Measurements from ENCODE around the gene BRINP1.

The BRINP1 gene

DNA sequence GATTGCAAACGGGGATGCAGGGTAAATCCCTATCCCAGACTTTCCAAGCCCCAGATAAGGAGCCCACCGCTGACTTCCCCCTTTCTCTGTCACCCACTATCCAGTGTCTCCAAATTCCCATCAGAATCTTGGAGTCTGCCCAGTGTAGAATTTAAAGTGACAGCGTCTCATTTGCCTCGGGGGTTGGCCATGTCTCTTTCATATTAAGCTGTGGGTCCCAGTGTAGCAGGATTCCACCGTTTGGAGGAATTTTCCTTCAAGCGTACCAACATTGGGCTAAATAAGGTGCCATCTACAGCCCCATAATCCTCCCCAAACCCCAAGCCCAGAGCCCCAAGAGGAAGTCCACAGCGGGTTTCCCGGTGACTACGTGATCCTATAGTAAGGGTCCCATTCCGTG, 1.1 kb downstream of the BRINP1 start:
- H3K9me3 ChIP-seq (ENCODE audit: low read length): no peaks in the 10 kb centered on the region
- no peak overlapping the region for H2AFZ ChIP-seq (ENCODE audit: low read depth, low read length)
- peaks cover 4% of the 10 kb centered on the region for H3K4me1 ChIP-seq (ENCODE audit: insufficient read depth, low read length)
- H3K36me3 ChIP-seq (ENCODE audit: insufficient read depth, low read length): no peaks in the 10 kb centered on the region
- H3K4me3 ChIP-seq (ENCODE audit: low read length): peak overlapping the region; percentile 34
- peaks cover 45% of the 10 kb centered on the region for H3K27me3 ChIP-seq (ENCODE audit: insufficient read depth, low read length)

GRCh38 chr9:119367683-119368075, 1.6 kb downstream of the BRINP1 start:
- Histone ChIP-seq H3K4me1 (ENCODE audit: insufficient read depth, low read length) (peaks cover 4% of the 10 kb centered on the region), H3K27me3 (ENCODE audit: insufficient read depth, low read length) (peaks cover 45% of the 10 kb centered on the region), H3K9me3 (ENCODE audit: low read length) (no peaks in the 10 kb centered on the region), H3K4me3 (ENCODE audit: low read length) (no peak overlapping the region), H2AFZ (ENCODE audit: low read depth, low read length) (no peak overlapping the region), H3K36me3 (ENCODE audit: insufficient read depth, low read length) (no peaks in the 10 kb centered on the region)

GRCh38 chr9:119366909-119367682, 2.1 kb downstream of the BRINP1 start:
- no peak overlapping the region for H3K4me3 ChIP-seq (ENCODE audit: low read length)
- no peaks in the 10 kb centered on the region for H3K36me3 ChIP-seq (ENCODE audit: insufficient read depth, low read length)
- peaks cover 4% of the 10 kb centered on the region for H3K4me1 ChIP-seq (ENCODE audit: insufficient read depth, low read length)
- H2AFZ ChIP-seq (ENCODE audit: low read depth, low read length): no peak overlapping the region
- peaks cover 45% of the 10 kb centered on the region for H3K27me3 ChIP-seq (ENCODE audit: insufficient read depth, low read length)
- no peaks in the 10 kb centered on the region for H3K9me3 ChIP-seq (ENCODE audit: low read length)

DNA sequence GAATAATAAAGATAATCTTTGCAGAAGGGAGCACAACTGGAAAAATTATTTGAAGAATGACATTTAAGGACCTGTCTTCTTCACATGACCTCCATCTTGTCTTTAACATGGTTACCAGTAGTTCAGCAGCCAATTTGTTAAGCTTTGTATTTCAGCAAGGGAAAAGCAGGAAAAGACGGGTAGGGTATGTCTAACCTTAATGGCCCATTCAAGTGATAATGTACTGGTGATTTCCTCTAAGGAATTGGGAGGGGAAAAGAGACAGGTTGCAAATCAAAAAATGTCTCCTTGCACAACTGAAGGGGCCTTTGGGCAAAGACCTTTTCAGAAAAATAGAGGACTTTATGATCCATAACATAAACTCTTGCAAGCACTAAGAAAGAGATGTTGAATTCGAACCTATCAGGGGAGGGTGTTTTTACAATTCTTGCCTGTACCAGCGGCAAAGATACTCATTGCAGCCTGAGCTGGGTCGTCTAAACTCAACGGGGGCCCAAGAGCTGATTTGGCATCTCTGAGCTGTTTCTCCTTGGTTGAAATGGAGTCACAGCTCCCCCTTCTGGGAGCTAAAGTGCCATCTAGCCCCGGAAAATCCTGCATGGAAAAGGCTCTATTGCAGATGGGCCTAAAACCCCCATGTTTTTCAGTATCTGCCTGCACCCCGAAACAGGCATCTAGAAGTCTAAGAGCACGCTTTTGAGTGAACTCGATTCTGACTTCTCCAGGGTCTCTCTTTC, 3.8 kb downstream of the BRINP1 start:
- Histone ChIP-seq H3K9me3 (ENCODE audit: low read length) (no peaks in the 10 kb centered on the region), H3K27me3 (ENCODE audit: insufficient read depth, low read length) (peaks cover 38% of the 10 kb centered on the region)

DNA sequence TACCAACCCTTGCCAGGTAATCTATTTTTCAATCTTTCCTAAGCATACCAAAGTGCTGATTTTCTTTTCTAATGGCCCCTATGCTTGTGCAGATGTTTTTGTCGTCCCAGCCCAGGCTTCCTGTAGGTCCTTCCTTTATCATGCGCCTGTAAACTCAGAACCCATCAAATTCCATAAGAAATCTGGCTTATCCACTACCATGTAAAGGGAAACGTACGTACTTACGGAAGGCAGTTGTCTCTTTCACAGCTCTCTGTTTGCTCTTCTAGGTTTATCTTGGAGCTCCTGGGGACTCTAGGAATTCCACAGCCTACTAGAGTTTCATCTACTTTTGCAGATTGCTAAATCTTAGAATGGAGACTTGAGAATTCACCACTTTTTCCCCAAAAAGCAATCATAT, 9.0 kb downstream of the BRINP1 start:
- Histone ChIP-seq H3K9me3 (ENCODE audit: low read length) (no peaks in the 10 kb centered on the region), H3K4me3 (ENCODE audit: low read length) (no peak overlapping the region), H3K4me1 (ENCODE audit: insufficient read depth, low read length) (no peaks in the 10 kb centered on the region), H3K36me3 (ENCODE audit: insufficient read depth, low read length) (no peaks in the 10 kb centered on the region), H2AFZ (ENCODE audit: low read depth, low read length) (no peak overlapping the region), H3K27me3 (ENCODE audit: insufficient read depth, low read length) (no peaks in the 10 kb centered on the region)

More for the DNA sequence above, 3.8 kb downstream of the BRINP1 start:
- peaks cover 4% of the 10 kb centered on the region for H3K4me1 ChIP-seq (ENCODE audit: insufficient read depth, low read length)
- H3K36me3 ChIP-seq (ENCODE audit: insufficient read depth, low read length): no peaks in the 10 kb centered on the region
- no peak overlapping the region for H2AFZ ChIP-seq (ENCODE audit: low read depth, low read length)
- no peak overlapping the region for H3K4me3 ChIP-seq (ENCODE audit: low read length)

- Histone ChIP-seq H3K4me1 (ENCODE audit: insufficient read depth, low read length) (no peaks in the 10 kb centered on the region), H3K36me3 (ENCODE audit: insufficient read depth, low read length) (no peaks in the 10 kb centered on the region), H3K27me3 (ENCODE audit: insufficient read depth, low read length) (no peaks in the 10 kb centered on the region), H3K4me3 (ENCODE audit: low read length) (no peak overlapping the region), H3K9me3 (ENCODE audit: low read length) (no peaks in the 10 kb centered on the region), H2AFZ (ENCODE audit: low read depth, low read length) (no peak overlapping the region)
Observed at GRCh38 chr9:119357336-119358096, 11.7 kb downstream of the BRINP1 start.

DNA sequence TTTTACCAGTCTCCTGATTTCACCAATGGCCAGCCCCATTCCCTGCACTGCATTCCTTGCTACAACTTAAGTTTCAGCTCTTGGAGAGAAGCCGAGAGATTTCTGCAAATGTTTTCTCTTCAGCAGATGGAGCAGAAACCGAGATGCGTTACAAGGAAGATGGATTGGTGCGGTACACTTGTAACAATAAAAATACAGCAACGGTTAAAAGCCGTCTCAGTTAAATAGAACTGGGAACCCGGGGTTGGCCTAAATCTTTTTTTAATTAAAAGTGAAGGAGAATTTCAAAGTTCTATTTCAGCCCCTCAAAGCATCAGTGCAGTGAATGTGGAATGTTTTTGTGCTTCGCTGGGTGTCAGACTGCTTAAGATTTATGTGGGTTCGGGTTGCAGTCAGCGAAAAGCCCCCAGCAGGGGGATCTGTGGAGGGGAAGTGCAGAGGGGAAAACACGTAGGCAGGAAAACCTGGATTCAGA, 19.8 kb downstream of the BRINP1 start:
- Histone ChIP-seq H3K27me3 (ENCODE audit: insufficient read depth, low read length) (no peaks in the 10 kb centered on the region), H3K9me3 (ENCODE audit: low read length) (no peaks in the 10 kb centered on the region), H3K4me3 (ENCODE audit: low read length) (no peak overlapping the region), H3K4me1 (ENCODE audit: insufficient read depth, low read length) (no peaks in the 10 kb centered on the region), H2AFZ (ENCODE audit: low read depth, low read length) (no peak overlapping the region), H3K36me3 (ENCODE audit: insufficient read depth, low read length) (no peaks in the 10 kb centered on the region)

DNA sequence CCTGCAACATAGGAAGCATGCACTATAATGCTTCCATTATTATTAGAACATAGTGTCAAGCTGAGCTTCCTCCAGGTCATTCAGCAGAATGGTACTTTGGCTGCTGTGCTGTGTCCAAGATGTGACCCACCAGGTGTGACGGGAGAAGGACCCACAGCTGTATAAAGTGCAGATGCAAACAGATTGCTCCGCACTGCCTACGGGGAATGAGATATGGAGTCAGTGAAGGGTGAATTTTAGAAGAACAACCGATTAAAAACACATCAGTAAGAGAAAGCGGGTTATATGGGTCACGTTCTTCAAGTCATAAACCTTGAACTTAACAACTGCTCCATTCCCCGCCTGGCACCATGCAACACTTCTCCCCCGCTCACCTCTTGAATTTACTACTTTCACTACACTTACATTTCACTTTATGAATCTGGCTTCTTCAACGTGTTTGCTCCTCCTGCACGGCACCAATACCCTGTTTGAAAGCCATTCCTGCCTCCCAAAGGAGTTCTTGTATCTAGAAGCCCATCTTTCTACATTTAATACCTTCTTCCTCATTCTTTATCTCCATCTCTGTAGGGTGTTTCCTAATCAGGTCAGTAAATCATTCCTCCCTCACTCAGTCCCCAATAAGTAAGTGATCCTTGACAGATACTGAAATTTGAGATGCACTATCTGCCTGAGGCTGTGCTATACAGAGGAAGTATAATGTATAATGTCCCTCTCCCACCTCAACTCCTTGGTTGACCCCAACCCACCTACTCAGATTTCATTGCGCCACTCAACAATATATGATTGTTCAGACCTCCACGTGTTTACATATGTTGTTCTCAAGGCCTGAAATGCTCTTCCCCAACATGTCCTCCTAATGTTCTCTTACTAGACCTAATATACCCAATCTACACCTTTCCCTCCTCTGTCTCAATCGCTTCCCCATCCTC, 25.9 kb downstream of the BRINP1 start:
- Histone ChIP-seq H3K9me3 (ENCODE audit: low read length) (no peaks in the 10 kb centered on the region), H3K27me3 (ENCODE audit: insufficient read depth, low read length) (no peaks in the 10 kb centered on the region), H3K4me1 (ENCODE audit: insufficient read depth, low read length) (no peaks in the 10 kb centered on the region), H3K36me3 (ENCODE audit: insufficient read depth, low read length) (no peaks in the 10 kb centered on the region), H2AFZ (ENCODE audit: low read depth, low read length) (no peak overlapping the region), H3K4me3 (ENCODE audit: low read length) (no peak overlapping the region)

GRCh38 chr9:119339056-119339455, 30.2 kb downstream of the BRINP1 start:
- Histone ChIP-seq H3K27me3 (ENCODE audit: insufficient read depth, low read length) (no peaks in the 10 kb centered on the region), H3K4me1 (ENCODE audit: insufficient read depth, low read length) (no peaks in the 10 kb centered on the region), H3K36me3 (ENCODE audit: insufficient read depth, low read length) (no peaks in the 10 kb centered on the region), H3K4me3 (ENCODE audit: low read length) (no peak overlapping the region), H3K9me3 (ENCODE audit: low read length) (no peaks in the 10 kb centered on the region), H2AFZ (ENCODE audit: low read depth, low read length) (no peak overlapping the region)

DNA sequence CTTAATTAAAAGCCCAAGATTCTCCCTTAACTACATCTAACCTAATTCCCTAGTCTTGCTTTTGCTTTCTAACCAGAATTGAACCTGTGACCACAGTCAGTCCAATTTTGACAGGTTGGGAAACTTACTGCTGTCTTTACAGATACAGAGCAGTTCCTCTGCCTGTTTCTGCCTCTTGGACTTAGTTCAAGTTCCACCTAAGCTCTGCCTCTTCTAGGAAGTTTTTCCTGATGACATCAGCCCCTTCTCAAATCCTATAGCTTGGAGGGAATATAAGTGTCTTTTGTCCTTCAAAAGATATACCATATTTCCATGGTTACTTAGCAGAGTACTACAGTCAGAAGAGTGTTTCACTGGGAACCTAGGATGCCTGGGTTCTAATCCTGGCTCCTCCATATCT, 31.7 kb downstream of the BRINP1 start:
- H3K9me3 ChIP-seq (ENCODE audit: low read length): no peaks in the 10 kb centered on the region
- no peaks in the 10 kb centered on the region for H3K36me3 ChIP-seq (ENCODE audit: insufficient read depth, low read length)
- H3K4me1 ChIP-seq (ENCODE audit: insufficient read depth, low read length): no peaks in the 10 kb centered on the region
- H3K4me3 ChIP-seq (ENCODE audit: low read length): no peak overlapping the region
- no peak overlapping the region for H2AFZ ChIP-seq (ENCODE audit: low read depth, low read length)
- no peaks in the 10 kb centered on the region for H3K27me3 ChIP-seq (ENCODE audit: insufficient read depth, low read length)

DNA sequence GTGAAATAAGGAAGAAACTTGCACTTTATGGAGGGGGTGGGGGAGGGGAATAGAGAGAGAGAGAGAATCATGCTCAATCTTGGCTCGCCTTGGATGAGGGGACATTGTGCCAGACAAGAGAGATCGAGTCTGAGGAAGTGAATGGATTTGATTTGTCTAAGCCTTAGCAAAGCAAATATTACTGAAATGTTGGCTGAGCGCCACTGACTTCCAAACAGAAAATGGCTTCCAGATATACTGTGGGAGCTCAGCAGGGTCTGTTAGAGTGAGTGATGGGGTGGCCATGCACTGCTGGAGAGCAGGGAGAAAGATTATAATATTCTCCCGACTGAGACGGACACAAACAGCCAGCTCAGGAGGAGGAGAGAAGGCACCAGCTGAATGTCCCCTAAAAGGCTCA, 34.5 kb downstream of the BRINP1 start:
- Histone ChIP-seq H3K4me1 (ENCODE audit: insufficient read depth, low read length) (no peaks in the 10 kb centered on the region), H3K9me3 (ENCODE audit: low read length) (no peaks in the 10 kb centered on the region), H2AFZ (ENCODE audit: low read depth, low read length) (no peak overlapping the region), H3K36me3 (ENCODE audit: insufficient read depth, low read length) (no peaks in the 10 kb centered on the region), H3K27me3 (ENCODE audit: insufficient read depth, low read length) (no peaks in the 10 kb centered on the region), H3K4me3 (ENCODE audit: low read length) (no peak overlapping the region)

DNA sequence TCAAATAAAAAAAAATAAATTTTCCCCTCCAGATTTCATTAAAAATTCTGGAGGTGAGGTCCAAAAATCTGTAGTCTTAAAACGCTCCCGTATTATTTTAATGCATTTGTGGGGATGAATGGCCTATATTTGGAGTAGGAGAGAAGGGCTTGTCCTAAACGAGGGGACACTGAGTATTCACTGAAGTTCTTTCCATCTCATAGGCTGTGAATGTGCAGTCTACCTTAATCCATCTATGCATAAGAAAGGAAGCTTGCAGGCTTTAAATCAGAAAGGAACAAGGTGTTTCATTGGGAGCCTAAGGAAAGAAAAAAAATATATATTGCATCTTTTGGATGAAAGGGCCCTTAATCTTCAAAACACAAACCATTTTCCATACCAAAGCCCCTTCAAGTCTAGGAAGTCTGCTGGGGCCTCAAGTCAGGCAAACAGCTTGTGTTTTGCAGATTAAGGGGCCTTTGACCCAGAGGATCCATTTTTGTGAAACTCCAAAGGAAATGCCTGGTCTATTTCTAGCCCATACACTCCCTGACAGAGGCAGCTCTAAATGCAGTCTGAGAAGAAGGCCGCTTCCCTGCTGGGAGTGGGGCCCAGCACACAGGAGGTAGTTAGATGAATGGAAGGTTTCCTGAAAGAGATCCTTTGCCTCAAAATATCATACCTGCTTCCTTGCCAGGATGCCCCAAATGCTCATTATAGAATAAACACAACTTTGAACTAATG, 35.6 kb downstream of the BRINP1 start:
- H2AFZ ChIP-seq (ENCODE audit: low read depth, low read length): no peak overlapping the region
- no peaks in the 10 kb centered on the region for H3K27me3 ChIP-seq (ENCODE audit: insufficient read depth, low read length)
- H3K4me1 ChIP-seq (ENCODE audit: insufficient read depth, low read length): no peaks in the 10 kb centered on the region
- no peak overlapping the region for H3K4me3 ChIP-seq (ENCODE audit: low read length)
- no peaks in the 10 kb centered on the region for H3K36me3 ChIP-seq (ENCODE audit: insufficient read depth, low read length)
- no peaks in the 10 kb centered on the region for H3K9me3 ChIP-seq (ENCODE audit: low read length)

Measured in neuron (in vitro differentiated cells).